HG02798 (cell line): ENCODE measurements around the gene HCRTR2.

Source experiments
- ATAC-seq: cut with Tn5 transposase; IDR thresholded peaks from one replicate; pipeline ENCODE4 v1.9.1; 2021; ENCODE audit warnings: mild to moderate bottlenecking; ENCODE audit not compliant: unreplicated experiment, poor library complexity

The HCRTR2 gene

GRCh38 chr6:55319961-55320695 is 145.8 kb downstream of the HCRTR2 start:
- ATAC-seq, result no peak

GRCh38 chr6:55320696-55321086 is 146.4 kb downstream of the HCRTR2 start:
- no peak for ATAC-seq

GRCh38 chr6:55327169-55327568 is 152.9 kb downstream of the HCRTR2 start, which contains the start of gene GFRAL:
Gene GFRAL (plus strand): TSS chr6:55327469. CDS start chr6:55327555, 86 bp downstream.
- no peak for ATAC-seq
